Heart left ventricle (tissue), 13 donors: ENCODE data around the gene ZNF354C.

Source experiments
- POLR2A ChIP-seq, 2 donors: fragments of 450-650 bp; IDR thresholded peaks; one replicate each; pipeline ENCODE4 v1.6.1; 2017; ENCODE audit warnings: antibody characterized with exemption in 2 of 2, mild to moderate bottlenecking in 2 of 2, moderate library complexity in 2 of 2
- TF ChIP-seq, protein P1 (sequence below), 12 donors: fragments of 200-600 bp; sonication (generic) in 4 of 12; IDR thresholded peaks; one replicate each; pipeline versions ENCODE4 v1.5.0 to v1.8.0; 2018 to 2022; ENCODE audit warnings: antibody characterized with exemption in 12 of 12, mild to moderate bottlenecking in 5 of 12
- donor health status: ischemic (EF 13 %, LVEDD 7.1; RV severe dilation, severe dysfunction).
- donor health status: DM: no; HTN: yes; CAD: no.
- donor health status: DM: no; HTN: no; CAD: no.
- donor health status: ischemic (EF 25% LVEDD 6.9; RV normal size, moderate dysfunction).
- donor health status: ischemic (EF 25% LVEDD 5.7; RV mildly dilated, moderate dysfunction).
- donor health status: ischemic (EF 35%, LVEDD 5.7; RV mildly dilated, moderate dysfunction).
- donor health status: nonischemic (EF 11% LVEDD 7.7; RV severe dilation, severe dysfunction).
- donor health status: DM: yes; HTN: yes; CAD: no.
- donor health status: PGD.
- donor health status: ischemic (EF 29% LVEDD 5.4; RV normal size, mild dysfunction).
- donor health status: nonischemic (EF 23%, LVEDD 6.1; RV moderate dilation, normal function).

- no peak for TF ChIP-seq POLR2A (IDR thresholded peaks at IDR 0.05)
- TF ChIP-seq, protein P1, sequence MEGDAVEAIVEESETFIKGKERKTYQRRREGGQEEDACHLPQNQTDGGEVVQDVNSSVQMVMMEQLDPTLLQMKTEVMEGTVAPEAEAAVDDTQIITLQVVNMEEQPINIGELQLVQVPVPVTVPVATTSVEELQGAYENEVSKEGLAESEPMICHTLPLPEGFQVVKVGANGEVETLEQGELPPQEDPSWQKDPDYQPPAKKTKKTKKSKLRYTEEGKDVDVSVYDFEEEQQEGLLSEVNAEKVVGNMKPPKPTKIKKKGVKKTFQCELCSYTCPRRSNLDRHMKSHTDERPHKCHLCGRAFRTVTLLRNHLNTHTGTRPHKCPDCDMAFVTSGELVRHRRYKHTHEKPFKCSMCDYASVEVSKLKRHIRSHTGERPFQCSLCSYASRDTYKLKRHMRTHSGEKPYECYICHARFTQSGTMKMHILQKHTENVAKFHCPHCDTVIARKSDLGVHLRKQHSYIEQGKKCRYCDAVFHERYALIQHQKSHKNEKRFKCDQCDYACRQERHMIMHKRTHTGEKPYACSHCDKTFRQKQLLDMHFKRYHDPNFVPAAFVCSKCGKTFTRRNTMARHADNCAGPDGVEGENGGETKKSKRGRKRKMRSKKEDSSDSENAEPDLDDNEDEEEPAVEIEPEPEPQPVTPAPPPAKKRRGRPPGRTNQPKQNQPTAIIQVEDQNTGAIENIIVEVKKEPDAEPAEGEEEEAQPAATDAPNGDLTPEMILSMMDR (IDR thresholded peaks at IDR 0.05), result no peak
These were observed 55.8 kb downstream of the ZNF354C start for GRCh38 chr5:179115845-179116524.
